Stimulated activated CD4-positive, alpha-beta T cell treated with anti-CD3 and anti-CD28 coated beads, Interleukin-4, amount 100 ng/mL, for 24 hours (primary cell): ENCODE data around the gene TRAP1.
"Not testable (repeated sequence)": the region's sequence is repeated elsewhere in the genome, so short reads cannot be mapped to it uniquely, and the experiment has no call there.

Experiments used
- DNase-seq: peaks from one replicate; pipeline ENCODE4 v3.0.0-alpha.2; 2020

Gene TRAP1

DNA sequence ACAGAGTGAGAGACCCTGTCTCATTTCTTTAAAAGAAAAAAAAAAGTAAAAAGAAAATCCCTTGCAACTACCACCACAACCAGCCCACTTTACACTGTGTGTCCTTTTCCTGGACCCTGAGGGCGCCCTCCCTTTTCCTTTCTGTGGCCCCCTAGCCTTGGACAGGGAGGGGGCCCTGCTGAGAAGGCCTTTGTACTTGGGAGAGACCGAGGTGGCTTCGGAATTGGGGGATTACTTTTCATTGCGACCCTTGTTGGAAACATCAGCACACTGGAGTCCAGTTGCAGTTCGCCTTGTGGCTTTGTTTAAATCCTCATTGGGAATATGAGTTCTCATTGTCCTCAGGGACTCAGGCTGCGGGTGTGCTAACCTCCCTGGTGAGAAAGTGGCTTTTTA lies 72.2 kb downstream of the TRAP1 start:
- DNase-seq: no peak

DNA sequence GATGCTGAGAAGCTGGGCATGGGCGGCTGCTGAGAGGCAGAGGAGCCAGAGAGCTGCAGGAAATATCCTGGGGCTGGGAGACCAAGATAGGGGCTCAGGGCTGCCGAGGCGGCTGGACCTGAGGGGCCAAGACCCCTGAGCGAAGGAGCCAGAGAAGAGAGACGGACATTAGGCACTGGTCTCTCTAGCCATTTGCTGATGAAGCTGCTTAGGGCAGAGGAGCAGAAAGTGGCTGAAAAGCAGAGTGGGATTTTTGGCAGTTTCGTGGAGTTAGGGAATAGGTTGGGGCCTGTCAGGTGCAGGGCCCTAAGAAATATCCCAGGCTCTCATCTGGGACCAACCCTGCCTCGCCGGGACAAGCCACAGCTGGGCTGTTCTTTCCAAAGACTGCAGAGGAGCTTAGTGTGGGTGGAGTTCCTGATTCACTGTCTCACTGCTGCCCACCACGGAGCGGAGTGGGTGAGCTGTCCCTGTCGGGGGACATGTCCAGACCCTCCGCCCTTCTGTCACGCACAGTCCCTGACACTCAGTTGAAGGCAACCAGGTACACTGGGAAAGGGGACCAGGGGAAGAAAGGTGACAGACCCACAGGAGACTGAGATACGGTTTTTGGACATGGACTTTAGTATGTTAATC lies 74.1 kb downstream of the TRAP1 start:
- no peak for DNase-seq

DNA sequence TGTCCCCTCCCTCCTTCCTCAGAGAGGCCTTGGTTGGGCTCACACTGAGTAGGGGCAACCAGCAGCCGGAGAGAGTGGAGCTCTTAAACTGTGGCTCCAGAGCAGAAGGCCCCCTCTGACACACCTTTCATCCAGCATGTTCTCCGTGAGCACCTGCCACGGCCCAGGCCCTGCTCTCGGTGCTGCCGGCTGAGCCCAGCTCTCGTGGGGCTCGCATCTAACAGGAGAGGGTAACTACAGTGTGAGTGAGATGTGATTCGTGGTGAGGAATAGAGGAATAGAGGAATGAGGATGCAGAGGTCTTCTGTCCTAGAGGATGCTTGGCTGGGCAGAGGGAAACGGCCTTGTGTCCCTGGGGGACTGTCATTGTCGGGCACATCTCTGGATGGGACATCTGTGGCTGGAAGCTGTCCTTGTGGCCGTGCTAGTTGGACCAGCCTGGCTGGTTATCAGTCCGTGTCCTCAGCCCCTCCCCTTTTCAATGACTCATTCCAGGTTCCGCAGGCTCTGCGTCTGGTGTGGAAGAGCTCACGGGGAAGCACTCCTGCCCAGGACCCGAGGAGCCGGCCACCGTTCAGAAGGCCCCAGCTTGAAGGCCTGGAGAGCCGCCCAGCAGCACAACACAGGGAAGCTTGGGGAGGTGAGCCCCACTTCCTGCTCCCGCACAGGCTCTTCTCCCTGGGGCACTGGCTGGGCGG lies 74.8 kb downstream of the TRAP1 start:
- no peak for DNase-seq

DNA sequence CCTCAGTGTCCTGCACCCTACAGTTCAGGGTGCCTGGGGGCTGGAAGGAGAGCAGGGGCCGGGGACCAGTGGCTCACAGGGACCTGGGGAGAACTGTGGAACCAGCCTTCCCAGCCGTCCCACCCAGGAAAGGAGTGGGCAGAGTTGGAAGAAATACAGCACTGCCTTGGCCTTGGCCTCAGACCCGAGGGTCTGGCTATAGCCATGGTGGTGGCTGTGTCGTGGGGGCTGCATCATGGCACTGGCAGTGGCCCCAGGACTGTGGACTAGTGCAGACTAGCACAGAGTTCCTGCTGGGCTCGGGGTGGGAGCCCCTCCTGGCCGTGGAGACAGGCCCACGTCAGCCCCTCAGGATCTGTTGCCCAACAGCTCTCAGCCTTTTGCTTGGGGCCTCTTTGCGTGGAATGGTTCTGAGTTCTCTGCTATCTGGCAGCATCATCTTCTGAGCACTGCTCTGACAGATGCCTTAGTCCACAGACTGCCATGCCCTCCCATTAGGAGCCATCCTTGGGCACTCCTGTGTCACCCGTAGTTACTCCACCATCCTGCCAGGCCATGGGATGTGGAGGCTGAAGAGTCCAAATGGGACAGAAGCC lies 75.4 kb downstream of the TRAP1 start:
- DNase-seq: no peak

DNA sequence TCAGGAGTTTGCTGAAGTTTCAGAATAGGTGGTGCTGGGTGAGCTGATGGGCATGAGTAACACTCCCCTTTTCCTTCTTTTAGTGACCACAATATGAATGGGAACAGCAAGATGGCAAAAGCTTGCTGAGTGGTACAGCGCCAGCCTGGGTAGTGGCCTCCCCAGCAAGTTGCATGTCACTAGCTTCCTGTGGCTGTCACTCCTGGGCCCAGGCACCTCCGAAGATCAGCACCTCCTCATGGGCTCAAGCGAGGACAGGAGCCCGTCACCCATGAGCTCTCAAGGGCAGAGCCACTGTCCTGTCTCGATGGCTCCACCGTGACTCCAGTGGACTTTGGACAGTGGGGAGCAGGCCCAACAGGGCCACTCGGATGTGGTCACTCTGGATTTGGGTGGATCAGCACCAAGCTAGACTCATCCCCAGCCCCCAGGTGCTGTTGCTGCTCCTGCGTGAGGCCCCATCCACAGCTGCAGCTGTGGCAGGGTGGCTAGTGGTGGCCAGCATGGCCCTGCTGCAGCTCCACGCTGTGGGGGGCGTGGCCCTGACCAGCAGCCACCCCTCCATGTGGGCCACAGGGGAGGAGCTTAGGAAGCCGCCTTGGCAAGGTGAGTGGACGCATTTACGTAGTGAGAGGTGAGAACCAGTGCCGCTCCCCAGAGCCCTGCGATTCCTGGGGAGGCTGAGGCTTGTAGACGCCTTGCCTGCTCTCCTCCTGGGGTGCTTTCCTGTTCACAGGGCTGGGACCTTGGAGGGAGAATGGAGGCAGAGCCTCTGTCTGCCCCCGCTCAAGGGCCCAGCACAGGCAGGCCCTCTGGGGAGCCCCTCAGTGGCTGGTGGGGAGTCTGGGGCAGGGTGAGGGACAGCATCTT lies 76.5 kb downstream of the TRAP1 start:
- no peak for DNase-seq

DNA sequence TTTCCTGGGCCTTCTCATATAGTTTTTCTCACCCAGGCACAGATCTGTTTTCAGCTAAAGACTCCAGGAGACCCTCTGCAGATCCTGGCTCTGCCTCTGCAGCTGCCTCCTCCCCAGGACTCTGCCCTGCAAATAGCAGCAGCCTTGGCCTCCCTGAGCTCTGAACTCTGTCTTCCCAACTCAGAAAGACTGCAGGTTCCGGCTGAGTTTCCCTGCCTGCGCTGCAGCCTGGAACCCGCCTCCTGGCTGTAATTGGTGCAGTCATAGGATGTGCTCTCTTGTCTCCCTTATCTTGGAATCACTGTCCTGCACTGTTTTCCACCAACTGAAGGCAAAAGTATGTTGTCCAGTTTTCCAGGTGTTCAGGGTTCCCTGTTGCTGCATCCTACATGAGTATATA lies 77.1 kb downstream of the TRAP1 start:
- no peak for DNase-seq

DNA sequence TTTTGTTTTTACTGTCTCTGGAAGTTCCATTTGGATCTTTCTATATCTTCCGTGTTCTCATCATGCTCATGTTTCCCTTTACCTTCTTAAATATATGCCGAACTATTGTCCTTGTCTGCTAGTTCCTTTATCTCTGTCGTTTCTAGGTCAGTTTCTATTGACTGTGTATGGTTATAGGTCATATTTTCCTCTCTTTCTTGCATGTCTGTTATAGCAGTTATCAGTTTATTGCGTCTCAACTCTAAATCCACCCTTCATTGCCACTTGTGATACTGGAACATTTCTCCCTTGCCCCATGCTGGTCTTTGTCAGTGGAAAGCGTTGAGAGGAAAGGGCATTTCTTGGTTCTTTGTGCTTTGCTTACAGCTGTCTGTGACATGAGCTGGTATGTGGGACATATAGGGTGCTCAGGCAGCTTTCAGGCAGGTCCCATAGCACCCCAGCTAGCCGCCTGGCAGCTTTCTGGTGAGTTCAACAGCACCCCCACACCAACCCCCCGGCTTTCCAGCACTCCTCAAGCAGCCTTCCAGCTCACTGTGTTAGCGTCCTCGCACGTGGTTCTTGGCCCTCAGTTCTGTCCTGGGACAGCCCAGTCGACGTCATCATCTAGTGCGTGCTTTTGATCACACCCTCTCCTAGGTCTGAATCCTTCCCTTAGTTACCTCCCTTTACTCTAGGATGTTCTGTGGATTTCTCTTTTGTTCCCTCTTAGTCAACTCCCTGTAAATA lies 78.2 kb downstream of the TRAP1 start:
- DNase-seq: no peak

DNA sequence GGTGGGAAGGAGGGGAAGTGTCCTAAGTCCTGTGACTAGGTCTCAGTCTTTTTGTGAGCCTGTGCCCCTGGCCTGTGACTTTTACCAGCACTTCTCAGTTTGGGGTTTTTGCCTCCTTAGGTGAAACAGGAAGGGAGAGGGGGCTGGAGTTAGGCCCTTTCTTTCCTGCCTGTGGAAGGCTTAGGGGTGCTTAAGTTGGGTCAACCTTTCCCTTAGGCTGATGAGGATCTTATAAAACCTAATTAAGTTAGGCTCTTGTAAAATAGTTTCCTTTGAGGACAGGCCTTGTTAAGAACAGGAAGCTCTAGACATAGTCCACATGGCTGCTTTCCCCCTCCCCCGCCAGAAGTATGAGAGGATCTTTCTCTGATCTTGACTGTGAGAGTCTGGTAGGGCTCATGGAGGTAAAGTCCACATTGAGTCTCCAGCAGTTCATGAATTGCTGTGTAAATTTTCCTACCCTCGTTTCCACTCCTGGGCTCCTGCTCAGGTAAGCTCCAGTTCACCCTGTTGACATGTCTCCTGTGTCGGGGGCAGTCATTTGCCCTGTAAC lies 79.9 kb downstream of the TRAP1 start:
- DNase-seq: peak; percentile 27

DNA sequence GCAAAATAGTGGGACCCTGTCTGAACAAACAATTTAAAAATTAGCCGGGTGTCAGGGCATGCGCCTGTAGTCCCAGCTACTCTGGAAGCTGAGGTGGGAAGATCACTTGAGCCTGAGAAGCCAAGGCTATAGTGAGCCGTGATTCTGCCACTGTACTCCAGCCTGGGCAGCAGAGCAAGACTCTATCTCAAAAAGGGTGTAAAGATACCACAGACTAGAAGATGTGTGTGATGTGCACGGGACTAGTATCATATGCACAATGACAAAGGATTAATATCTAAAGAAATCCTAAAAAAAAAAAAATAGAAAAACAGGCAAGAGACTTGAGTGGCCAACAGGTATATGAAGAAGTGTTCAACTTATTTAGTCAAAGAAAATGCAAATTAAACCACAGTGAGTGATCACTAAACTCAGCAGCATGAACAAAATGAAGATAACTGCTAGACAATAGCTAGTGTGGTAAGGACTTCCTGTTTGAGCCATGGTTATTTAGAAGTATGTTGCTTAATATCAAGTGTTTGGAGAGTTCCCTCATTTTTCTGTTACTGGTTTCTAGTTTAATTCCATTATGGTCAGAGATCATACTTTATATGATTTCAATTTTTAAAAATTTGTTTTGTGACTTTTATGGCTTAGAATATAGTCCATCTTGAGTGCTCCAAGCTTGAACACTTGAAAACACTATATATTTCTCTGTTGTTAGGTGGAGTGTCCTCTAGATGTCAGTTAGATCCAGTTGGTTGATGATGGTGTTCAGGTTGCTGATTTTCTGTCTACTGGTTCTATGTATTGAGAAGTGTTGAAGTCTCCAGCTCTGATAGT lies 91.2 kb downstream of the TRAP1 start:
- no peak for DNase-seq

DNA sequence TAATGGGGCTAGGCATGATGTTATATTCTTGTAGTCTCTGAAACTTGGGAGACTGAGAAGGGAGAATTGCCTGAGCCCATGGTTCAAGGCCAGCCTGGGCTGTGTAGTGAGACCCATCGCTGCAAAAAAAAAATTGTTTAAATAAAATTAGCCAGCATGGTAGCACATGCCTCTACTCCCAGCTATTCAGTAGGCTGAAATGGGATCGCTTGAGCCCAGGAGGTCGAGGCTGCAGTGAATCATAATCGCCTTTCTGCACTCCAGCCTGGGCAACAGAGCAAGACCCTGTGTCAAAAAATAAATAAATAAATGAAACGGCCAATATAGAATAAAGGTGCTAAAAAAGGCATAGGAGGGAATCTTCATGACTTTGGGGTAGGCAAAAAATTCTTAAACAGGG lies 92.0 kb downstream of the TRAP1 start:
- no peak for DNase-seq

DNA sequence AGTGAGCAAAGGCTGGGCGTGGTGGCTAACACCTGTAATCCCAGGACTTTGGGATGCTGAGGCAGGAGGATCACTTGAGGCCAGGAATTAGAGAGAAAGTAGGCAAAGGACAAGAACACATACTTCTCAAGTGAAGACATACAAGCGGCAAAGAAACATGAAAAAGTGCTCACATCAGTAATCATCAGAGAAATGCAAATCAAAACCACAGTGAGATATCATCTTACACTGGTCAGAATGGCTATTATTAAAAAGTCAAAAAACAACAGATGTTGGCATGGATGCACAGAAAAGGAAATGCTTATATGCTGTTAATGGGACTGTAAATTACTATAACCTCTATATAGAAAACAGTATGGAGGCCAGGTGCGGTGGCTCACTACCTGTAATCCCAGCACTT lies 93.7 kb downstream of the TRAP1 start:
- no peak for DNase-seq

DNA sequence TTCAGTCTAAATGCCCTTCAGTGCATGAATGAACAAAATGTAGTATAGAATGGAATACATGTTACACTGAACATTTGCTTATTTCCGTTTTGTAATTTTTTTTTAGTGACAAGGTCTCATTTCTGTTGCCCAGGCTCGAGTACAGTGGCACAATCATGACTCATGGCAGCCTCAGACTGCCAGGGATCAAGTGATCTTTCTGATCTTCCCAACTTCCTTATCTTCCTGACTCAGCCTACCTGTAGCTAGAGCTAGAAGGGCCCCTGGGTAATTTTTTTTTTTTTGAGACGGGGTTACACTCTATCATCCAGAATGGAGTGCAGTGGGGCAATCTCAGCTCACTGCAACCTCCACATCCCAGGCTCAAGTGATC lies 98.6 kb downstream of the TRAP1 start:
- DNase-seq: no peak

DNA sequence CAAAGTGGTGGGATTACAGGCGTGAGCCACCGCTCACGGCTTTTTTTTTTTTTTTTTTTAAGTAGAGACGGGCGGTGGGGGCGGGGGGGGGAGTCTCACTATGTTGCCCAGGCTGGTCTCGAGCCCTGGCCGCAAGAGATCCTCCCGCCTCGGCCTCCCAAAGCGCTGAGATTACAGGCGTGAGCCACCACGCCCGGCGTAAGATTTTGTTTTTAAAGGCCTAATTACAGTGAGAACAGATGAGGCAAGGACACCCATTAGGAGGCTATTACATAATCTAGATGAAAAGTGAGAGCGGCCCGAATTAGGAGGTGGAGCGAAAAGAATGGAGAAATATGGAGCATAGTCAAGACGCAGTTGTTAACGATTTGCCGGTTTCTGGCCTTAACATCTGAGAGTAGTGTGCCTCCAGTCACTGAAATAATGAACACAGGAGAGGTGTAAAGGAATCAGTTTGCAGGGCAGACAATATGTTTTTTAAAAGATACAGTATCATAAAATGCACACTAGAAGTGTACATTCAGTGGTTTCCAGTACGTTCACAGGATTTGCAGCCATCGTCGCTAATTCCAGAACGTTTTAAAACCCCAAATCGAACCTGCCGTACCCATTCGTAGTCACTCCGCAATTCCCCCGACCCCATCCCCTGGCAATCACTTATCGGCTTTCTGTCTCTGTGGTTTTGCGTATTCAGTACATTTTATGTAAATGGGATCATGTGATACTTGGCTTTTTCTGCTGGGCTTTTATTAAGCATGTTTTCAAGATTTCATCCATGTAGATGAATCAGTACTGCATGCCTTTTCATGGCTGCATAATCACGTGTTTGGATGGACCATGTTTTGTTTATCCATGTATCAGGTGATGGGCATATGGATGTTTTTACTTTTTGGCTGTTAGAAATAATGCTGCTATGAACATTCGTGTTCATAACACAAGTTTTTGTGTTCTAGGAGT lies 104.5 kb downstream of the TRAP1 start:
- DNase-seq: no peak

DNA sequence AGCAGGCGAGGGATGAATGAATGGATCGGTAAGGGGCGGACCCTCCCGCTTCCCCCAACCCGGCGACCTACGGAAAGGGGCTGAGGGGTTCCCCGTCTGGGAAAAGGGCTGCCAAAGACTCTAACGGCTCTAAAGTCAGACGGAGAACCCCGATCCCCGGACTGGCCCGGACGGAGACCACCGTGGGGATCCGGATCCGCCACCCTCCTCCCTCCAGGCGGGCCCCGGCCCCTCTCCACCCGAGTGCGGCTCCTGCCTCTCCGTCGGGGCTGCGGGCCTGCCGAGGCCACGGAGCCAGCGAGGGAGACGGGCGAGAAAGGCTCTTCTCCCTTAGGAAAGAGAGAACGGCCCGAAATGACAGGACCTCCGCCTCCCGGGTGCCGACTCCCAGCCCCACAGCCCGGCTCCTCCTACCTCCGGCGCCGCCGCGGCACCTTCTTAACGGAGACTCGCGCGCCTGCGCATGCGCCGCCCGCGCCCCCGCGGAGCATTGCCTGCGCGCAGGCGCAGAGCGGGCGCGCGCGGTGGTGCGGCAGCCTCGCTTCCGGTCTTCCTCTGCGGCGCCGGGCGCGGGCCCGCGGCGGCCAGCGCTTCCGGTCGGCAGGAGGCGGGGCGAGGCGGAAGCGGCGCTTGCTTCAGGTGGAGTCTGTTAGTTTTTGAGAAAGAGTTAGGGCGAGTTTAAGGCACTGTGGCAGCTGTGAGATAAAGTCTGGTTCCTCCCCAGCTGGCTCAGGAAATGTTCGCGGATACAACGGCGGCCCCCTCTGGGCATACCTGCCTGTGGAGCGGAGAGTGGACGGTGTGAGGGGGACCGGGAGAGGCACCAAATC lies 106.0 kb downstream of the TRAP1 start, which contains the start of gene SLX4:
TSS of gene SLX4 (minus strand) at position 461 of the 830 bp plus-strand sequence. CDS start 2,642 bp downstream, outside the sequence.
- peak; percentile 89 for DNase-seq

DNA sequence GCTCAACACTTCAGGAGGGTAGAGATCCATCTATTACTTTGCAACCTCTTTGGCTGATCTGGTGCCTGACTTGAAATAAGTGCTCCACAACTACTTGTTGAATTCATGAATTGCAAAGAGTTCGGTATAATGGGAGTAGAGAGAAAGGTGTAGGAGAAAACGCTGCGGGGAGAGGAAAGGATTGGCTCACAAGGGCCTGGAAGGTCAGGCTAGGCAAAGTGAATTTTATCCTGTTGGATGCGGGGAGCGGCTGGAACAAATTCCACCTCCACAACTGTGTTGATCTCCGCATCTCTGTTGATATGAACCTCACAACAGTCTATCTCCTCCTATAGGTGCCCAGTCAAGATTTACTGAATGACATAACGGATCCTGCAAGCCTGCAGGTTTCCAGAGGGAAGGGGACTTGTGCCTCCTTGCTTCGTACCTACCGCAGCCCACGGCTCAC lies 106.6 kb downstream of the TRAP1 start:
- DNase-seq: no peak

DNA sequence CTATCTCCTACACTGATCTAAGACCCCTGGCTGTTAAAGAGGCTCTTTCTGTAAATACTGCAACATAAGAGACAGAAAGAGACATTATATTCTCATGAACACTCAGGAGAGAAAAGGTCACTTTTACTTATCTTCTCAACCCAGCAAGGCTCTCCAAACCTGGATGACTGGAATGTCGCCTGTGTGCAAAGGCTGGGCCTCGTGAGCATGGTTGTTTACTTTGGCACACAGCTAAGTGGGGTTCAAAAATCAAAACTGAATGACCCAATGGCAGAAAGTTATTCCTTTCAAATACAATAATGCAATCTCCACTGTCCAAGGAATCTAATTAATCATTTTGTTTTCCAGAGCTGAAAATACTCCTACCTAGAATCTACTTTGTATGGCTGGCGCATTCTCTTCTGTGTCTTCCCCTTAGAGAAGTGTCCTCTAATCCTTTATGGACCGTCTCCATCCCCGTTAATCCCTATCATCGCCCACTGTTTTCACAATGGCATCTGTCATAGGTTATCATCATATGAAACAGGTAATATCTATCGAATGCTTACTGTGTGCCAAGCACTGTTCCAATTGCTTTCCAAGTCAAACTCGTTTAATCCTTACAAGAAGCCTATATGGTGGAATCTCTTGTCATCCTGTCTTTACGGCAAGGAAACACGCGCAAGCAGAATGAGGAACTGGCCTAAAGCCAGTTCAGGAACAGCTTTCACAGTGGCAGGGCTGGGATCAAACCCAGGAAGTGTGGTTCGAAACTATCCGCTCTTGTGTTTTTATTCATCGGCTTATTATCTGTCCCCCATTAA lies 107.2 kb downstream of the TRAP1 start:
- no peak for DNase-seq

DNA sequence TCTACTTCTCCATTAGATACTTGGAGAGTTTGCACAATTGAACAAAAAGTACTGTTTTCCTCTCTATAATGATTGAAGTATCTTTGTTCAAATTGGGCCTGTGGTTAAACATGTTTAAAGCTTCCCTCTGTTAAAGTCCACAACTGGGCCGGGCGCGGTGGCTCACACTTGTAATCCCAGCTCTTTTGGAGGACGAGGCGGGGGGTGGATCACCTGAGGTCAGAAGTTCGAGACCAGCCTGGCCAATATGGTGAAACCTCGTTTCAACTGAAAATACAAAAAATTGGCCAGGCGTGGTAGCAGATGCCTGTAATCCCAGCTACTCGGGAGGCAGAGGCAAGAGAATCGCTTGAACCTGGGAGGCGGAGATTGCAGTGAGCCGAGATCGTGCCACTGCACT lies 108.3 kb downstream of the TRAP1 start:
- not testable (repeated sequence) for DNase-seq

DNA sequence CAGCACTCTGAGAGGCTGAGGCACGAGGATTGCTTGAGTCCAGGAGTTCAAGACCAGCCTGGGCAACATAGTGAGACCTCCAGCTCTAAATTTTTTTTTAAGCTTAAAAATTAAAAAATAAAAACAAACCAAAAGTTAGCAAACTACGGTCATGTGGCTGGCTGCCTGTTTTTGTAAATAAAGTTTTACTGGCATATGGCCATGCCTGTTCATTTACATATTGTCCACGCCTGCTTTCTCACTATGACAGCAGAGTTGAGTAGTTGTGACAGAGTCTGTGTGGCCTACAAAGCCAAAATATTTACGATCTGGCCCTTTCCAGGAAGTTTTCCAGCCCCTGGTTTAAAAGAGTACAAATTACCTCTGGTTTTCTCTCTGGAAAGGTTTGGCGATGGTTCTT lies 109.3 kb downstream of the TRAP1 start:
- no peak for DNase-seq
